Keratinocyte (primary cell): ENCODE data around the gene OR13J1. TPM values are rescaled to one million over a fixed set of nuclear protein-coding genes. Genes with fewer than 3 reads are reported as not detected.

Experiments
- DNase-seq: peaks from one replicate; pipeline ENCODE4 v3.0.0-alpha.2; 2011; ENCODE audit warnings: low read depth, missing footprints, low spot score
- FAIRE-seq: peaks from 2 replicates; lab custom pipeline; 2011; peaks lifted over from hg19 to GRCh38; lab: Jason Lieb, UNC
- H2AFZ ChIP-seq: 2 replicates; pipeline ENCODE4 v1.6.0; 2012; ENCODE audit warnings: low read length, control low read depth, inconsistent platforms; ENCODE audit not compliant: control insufficient read depth
- H3K27ac ChIP-seq: 2 replicates; pipeline ENCODE4 v1.5.1; 2011; ENCODE audit warnings: low read length; ENCODE audit not compliant: control insufficient read depth, insufficient read depth
- H3K27me3 ChIP-seq: 3 replicates; pipeline ENCODE4 v1.6.0; 2011; ENCODE audit warnings: low read length; ENCODE audit not compliant: control insufficient read depth, insufficient read depth; ENCODE audit errors: extremely low read depth
- H3K36me3 ChIP-seq, 2 experiments: 2 replicates in 1 of 2; 3 replicates in 1 of 2; pipeline ENCODE4 v1.5.1; 2011; ENCODE audit warnings: low read length in 2 of 2, mild to moderate bottlenecking in 1 of 2; ENCODE audit not compliant: control insufficient read depth in 2 of 2, insufficient read depth in 2 of 2; ENCODE audit errors: extremely low read depth in 1 of 2
- H3K4me1 ChIP-seq: 3 replicates; pipeline ENCODE4 v1.5.1; 2011; ENCODE audit warnings: low read length; ENCODE audit not compliant: control insufficient read depth, insufficient read depth; ENCODE audit errors: extremely low read depth
- H3K4me2 ChIP-seq: 3 replicates; pipeline ENCODE4 v1.6.0; 2011; ENCODE audit warnings: low read depth, low read length; ENCODE audit not compliant: control insufficient read depth, insufficient read depth; ENCODE audit errors: extremely low read depth
- H3K4me3 ChIP-seq, 3 experiments: fragments of 200-600 bp in 1 of 3; sonication (generic) in 1 of 3; 2 replicates in 2 of 3; 3 replicates in 1 of 3; pipeline ENCODE4 v1.5.1; 2011 to 2016; ENCODE audit warnings: low read length in 3 of 3, mild to moderate bottlenecking in 3 of 3, control low read depth in 2 of 3, inconsistent platforms in 1 of 3, low read depth in 1 of 3, mixed read lengths in 1 of 3, mixed run types in 1 of 3, moderate library complexity in 1 of 3; ENCODE audit not compliant: control insufficient read depth in 2 of 3, insufficient read depth in 2 of 3; ENCODE audit errors: extremely low read depth in 1 of 3
- H3K79me2 ChIP-seq: 2 replicates; pipeline ENCODE4 v1.6.0; 2012; ENCODE audit warnings: low read length; ENCODE audit not compliant: control insufficient read depth, insufficient read depth
- H3K9ac ChIP-seq: 3 replicates; pipeline ENCODE4 v1.6.0; 2011; ENCODE audit warnings: low read length; ENCODE audit not compliant: control insufficient read depth, insufficient read depth; ENCODE audit errors: extremely low read depth
- H3K9me1 ChIP-seq: 3 replicates; pipeline ENCODE4 v1.6.0; 2011; ENCODE audit warnings: low read length; ENCODE audit not compliant: control insufficient read depth, insufficient read depth; ENCODE audit errors: extremely low read depth
- H3K9me3 ChIP-seq: 2 replicates; pipeline ENCODE4 v1.5.1; 2012; ENCODE audit warnings: low read depth, low read length; ENCODE audit not compliant: control insufficient read depth
- H4K20me1 ChIP-seq: 3 replicates; pipeline ENCODE4 v1.6.0; 2011; ENCODE audit warnings: low read length; ENCODE audit not compliant: control insufficient read depth, insufficient read depth; ENCODE audit errors: extremely low read depth
- EZH2 ChIP-seq: IDR thresholded peaks from one replicate; pipeline ENCODE4 v1.6.1; 2012; ENCODE audit warnings: inconsistent platforms, mild to moderate bottlenecking, low read length, moderate library complexity
- dilution Hi-C: fragments of 300-500 bp; cut with MboI; formaldehyde crosslinking; loops from one replicate; pipeline ENCODE4 v1.7.0; 2020; ENCODE audit warnings: low sequenced_read_pairs; ENCODE audit not compliant: extremely low pct_ligation_motif_present
- polyA plus RNA-seq, 5 experiments: library from polyadenylated mRNA; depleted of rRNA in 3 of 5; stranded (reverse) in 3 of 5; stranded (forward) in 1 of 5; unstranded in 1 of 5; fragments of >200 nt; gene quantifications; 1 replicate in 1 of 5; 2 replicates in 3 of 5; 3 replicates in 1 of 5; pipeline versions ENCODE4 v1.2.1 to v1.2.3, GENCODE V29; 2011 to 2012; ENCODE audit warnings: missing spikeins in 2 of 5, low read depth in 1 of 5, low replicate concordance in 1 of 5
- TF ChIP-seq, protein P1 (sequence below), 3 experiments: IDR thresholded peaks in 1 of 3; conservative IDR thresholded peaks in 1 of 3; optimal IDR thresholded peaks in 1 of 3; 2 replicates in 2 of 3; 3 replicates in 1 of 3; pipeline versions ENCODE3 to v1.5.1; 2011; ENCODE audit warnings: low read length in 3 of 3, mild to moderate bottlenecking in 3 of 3, moderate library complexity in 2 of 3, control low read depth in 1 of 3, inconsistent platforms in 1 of 3; ENCODE audit not compliant: insufficient read depth in 2 of 3; ENCODE audit errors: extremely low read depth in 1 of 3

OR13J1 gene
- polyA plus RNA-seq, 1 donor (not counting 4 experiments of a cell fraction or from before 2014, with no cell fraction given) = not detected

DNA sequence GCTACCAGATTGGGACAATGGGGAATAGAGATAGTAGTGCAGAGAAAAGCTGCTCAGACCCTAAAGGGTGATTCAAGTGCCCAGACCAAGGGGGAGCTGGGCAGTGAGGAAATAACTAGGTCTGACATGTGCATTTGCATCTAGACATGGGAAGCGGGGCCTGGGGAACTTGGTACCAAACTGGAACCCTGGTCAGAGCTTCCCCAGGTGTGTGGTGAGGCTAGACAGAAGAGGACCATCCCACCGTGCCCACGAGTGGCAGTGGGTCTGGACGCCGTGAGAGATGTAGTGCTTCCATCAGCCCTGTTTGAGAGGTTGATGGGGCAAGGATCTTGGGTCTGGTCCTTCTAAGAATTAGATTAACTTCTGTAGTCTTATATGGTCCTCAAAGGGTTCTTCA is 33.6 kb downstream of the OR13J1 start:
- dilution Hi-C loops = no loop called here

DNA sequence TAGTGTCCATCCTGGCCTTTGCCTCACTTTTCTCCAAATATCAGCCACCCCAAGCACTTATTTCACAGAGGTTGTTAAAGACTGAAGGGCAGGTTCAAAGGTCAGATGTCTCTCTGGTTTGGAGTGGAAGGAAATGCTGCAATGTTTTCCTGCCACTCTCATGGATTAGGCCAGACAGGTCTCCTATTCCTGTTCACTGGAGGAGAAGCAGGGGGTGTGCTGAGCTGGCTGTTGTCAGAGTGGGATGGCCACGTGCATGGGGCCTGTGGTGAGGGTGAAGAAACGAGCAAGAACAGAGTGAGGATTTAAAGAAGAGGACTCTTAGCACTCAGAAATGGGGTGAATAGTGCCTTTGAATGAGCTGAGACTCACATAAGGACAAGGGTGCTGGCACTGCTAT is 34.4 kb downstream of the OR13J1 start:
- TF ChIP-seq, protein P1, sequence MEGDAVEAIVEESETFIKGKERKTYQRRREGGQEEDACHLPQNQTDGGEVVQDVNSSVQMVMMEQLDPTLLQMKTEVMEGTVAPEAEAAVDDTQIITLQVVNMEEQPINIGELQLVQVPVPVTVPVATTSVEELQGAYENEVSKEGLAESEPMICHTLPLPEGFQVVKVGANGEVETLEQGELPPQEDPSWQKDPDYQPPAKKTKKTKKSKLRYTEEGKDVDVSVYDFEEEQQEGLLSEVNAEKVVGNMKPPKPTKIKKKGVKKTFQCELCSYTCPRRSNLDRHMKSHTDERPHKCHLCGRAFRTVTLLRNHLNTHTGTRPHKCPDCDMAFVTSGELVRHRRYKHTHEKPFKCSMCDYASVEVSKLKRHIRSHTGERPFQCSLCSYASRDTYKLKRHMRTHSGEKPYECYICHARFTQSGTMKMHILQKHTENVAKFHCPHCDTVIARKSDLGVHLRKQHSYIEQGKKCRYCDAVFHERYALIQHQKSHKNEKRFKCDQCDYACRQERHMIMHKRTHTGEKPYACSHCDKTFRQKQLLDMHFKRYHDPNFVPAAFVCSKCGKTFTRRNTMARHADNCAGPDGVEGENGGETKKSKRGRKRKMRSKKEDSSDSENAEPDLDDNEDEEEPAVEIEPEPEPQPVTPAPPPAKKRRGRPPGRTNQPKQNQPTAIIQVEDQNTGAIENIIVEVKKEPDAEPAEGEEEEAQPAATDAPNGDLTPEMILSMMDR (optimal IDR thresholded peaks at IDR 0.05 in 1 of 3, IDR thresholded peaks at IDR 0.05 in 1 of 3, conservative IDR thresholded peaks at IDR 0.05 in 1 of 3; ENCODE audit: extremely low read depth in 1 of 3, insufficient read depth in 2 of 3, low read length in 3 of 3) = no peak
- TF ChIP-seq EZH2 = no peak
- H3K79me2 ChIP-seq = no peaks in the 10 kb centered on the region
- no peaks in the 10 kb centered on the region for H4K20me1 ChIP-seq
- dilution Hi-C loops = no loop called here
- no peaks in the 10 kb centered on the region for H3K27me3 ChIP-seq
- no peaks in the 10 kb centered on the region for H3K4me1 ChIP-seq
- no peak overlapping the region for H3K27ac ChIP-seq
- no peaks in the 10 kb centered on the region for H3K36me3 ChIP-seq
- DNase-seq (no peak), FAIRE-seq (no peak)
- H3K9me1 ChIP-seq = no peaks in the 10 kb centered on the region
- no peak overlapping the region for H3K9ac ChIP-seq
- H3K4me3 ChIP-seq = no peak overlapping the region
- H3K4me2 ChIP-seq = no peak overlapping the region
- no peak overlapping the region for H2AFZ ChIP-seq
- H3K9me3 ChIP-seq = no peaks in the 10 kb centered on the region

More for the DNA sequence above, 33.6 kb downstream of the OR13J1 start:
- H3K9ac ChIP-seq = no peak overlapping the region
- no peaks in the 10 kb centered on the region for H3K9me1 ChIP-seq
- H3K9me3 ChIP-seq = no peaks in the 10 kb centered on the region
- H3K27ac ChIP-seq = no peak overlapping the region
- no peaks in the 10 kb centered on the region for H3K79me2 ChIP-seq
- no peak for TF ChIP-seq EZH2
- TF ChIP-seq, protein P1 (optimal IDR thresholded peaks at IDR 0.05 in 1 of 3, IDR thresholded peaks at IDR 0.05 in 1 of 3, conservative IDR thresholded peaks at IDR 0.05 in 1 of 3; ENCODE audit: extremely low read depth in 1 of 3, insufficient read depth in 2 of 3, low read length in 3 of 3) = no peak
- DNase-seq (no peak), FAIRE-seq (no peak)
- no peaks in the 10 kb centered on the region for H4K20me1 ChIP-seq
- H3K4me3 ChIP-seq = no peak overlapping the region
- no peaks in the 10 kb centered on the region for H3K4me1 ChIP-seq
- H3K27me3 ChIP-seq = no peaks in the 10 kb centered on the region
- H2AFZ ChIP-seq = no peak overlapping the region
- H3K4me2 ChIP-seq = no peak overlapping the region
- H3K36me3 ChIP-seq = no peaks in the 10 kb centered on the region
